CD4-positive, alpha-beta T cell treated with Interleukin-17A for 4 hours (primary cell): ENCODE results near the gene GGNBP2.
"Not testable (repeated sequence)": the region's sequence is repeated elsewhere in the genome, so short reads cannot be mapped to it uniquely, and the experiment has no call there.

Experiments used
- DNase-seq: peaks from one replicate; pipeline ENCODE4 v3.0.0-alpha.2; 2020; ENCODE audit warnings: mixed read lengths

Gene GGNBP2, protein sequence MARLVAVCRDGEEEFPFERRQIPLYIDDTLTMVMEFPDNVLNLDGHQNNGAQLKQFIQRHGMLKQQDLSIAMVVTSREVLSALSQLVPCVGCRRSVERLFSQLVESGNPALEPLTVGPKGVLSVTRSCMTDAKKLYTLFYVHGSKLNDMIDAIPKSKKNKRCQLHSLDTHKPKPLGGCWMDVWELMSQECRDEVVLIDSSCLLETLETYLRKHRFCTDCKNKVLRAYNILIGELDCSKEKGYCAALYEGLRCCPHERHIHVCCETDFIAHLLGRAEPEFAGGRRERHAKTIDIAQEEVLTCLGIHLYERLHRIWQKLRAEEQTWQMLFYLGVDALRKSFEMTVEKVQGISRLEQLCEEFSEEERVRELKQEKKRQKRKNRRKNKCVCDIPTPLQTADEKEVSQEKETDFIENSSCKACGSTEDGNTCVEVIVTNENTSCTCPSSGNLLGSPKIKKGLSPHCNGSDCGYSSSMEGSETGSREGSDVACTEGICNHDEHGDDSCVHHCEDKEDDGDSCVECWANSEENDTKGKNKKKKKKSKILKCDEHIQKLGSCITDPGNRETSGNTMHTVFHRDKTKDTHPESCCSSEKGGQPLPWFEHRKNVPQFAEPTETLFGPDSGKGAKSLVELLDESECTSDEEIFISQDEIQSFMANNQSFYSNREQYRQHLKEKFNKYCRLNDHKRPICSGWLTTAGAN

DNA sequence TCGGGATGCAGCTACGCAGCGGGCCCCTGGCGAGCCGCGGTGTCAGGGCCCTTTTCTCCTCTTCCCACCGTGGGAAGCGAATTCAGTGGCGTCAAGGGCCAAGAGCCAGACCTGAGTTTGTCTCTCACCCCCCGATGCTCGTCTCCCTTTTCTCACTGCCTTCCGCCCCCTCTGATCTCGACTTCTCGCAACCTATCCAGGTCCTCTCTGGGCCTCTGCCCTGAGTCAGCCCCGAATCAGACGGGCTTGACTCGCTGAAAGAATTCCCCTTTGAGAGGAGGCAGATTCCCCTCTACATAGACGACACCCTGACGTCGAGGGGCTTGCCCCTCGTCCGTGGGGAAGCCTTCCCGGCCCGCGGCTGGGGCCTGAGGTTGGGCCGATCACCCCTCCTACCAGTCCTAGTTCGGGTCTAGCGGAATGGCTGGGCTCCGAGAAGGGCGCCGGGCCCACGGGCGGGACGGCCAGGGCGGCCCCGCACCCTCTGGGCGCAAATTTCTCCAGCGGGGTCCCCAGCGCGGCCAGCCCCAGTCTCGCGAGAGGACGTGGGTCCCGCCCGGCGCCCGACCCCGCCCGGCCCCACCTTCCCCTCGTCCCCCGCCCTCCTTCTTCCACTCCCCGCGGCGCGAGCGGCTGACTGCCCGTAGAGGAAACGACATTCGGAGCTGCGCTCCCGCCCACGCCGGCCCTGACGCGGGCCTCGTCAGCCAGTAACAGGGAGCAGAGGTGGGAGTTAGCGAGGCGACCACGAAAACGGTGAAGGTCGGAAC is at the start of gene GGNBP2:
Gene GGNBP2 (plus strand): TSS at position 613 of the 770 bp plus-strand sequence. CDS start 806 bp downstream, outside the sequence.
- peak; percentile 94 for DNase-seq

DNA sequence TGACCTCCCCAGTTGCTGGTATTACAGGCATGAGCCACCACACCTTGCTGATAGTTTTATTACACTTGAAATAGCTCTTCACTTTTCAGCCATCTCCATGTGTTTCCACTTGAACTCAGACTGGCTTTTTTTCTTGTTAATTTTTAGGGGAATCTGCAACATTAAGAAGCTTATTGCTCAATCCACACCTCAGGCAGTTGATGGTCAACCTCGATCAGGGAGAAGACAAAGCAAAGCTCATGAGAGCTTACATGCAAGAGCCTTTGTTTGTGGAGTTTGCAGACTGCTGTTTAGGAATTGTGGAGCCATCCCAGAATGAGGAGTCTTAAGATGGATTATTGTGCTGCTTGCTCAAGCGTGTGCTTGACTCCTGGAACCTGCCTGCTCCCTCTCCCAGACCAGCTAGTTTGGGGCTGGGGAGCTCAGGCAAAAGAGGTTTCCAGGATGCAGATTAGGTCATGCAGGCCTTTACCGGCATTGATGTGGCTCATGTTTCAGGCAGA is 49.6 kb upstream of the GGNBP2 start:
- DNase-seq = no peak

DNA sequence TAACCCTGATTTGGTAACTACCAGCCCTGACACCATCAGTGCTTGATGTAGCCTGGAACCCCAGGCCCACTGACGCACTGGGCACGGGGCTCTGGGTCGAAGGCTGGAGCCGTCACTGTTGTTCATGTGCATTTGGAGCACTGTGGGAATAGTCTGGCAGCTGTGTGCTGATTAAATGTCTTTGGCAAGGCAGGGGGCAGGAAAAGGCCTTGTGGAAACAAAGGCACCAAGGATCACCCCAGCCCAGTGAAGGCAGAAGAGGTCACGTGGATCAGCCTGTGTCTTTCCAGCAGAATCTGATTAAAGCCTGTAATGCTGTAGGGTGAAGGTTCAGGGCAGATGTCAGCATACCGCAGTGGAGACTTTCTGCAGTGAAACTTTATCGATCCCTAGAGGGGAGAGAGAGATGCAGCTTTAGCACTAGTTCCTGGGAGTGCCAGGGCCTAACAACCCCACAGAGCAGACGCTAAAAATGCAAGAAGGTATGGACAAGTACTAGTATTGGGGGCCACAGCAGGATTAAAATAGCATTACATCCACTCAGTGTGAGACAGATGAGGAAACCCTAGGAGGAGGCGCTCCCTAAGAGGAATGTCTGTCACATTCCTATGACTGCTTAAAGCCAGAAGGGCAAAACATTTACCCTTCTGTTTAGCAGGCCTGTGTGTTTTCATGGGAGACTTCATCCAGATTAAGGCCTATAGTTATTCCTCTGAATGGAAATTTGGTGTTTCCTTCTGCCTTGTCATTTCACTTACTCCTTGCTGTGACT is 48.5 kb upstream of the GGNBP2 start:
- no peak for DNase-seq

DNA sequence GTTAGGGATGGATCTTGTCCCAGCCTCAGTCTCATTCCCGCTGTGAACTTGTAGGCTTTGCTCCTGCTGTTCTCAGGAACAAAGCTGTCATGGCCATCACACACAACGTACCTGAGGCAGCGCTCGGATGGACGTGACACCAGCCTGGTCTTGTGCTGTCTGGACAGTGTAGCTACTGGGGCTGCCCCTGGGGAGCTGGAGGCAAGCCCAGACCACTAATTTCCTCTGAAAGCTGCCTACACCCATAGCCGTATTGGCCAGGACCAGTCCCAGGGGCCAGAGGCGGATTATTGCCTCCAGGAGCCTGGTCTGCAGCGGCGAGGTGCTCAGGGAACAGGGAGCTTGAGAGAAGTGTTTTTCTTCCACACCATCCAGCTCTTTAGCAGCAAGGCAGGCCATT is 46.6 kb upstream of the GGNBP2 start:
- DNase-seq = no peak

DNA sequence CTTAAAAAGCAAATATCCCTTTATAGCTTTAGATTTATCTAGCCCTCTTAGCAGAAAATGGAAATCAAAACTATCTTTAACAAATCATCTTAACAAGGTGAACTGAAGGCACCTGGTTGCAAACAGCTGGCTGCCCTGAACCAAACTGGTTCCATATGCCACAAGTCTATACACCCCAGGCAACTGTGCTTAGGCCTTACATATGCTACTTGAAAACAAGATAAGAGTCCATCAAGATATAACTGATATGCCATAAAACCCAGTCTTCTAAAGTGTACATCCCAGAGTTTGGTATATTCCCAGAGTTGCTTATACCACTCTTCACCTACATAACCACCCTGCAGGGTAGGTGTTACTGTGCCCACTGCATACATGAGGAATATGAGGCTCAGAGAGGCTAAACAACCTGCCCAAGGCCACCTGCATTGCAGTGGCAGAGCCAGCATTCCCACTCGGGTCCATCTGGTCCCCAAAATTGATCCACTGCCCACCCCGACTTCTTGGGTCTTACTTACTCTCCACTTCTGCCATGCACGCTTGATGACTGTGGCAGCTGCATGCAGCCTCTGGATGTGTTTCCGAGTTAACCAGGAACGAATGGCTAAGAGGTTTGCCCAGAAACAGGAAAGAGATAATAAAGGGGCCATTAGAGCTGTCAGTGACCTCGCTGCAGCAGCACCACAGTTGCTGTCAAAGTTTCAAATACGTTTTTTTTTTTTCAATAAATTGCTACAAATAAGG is 46.0 kb upstream of the GGNBP2 start:
- no peak for DNase-seq

DNA sequence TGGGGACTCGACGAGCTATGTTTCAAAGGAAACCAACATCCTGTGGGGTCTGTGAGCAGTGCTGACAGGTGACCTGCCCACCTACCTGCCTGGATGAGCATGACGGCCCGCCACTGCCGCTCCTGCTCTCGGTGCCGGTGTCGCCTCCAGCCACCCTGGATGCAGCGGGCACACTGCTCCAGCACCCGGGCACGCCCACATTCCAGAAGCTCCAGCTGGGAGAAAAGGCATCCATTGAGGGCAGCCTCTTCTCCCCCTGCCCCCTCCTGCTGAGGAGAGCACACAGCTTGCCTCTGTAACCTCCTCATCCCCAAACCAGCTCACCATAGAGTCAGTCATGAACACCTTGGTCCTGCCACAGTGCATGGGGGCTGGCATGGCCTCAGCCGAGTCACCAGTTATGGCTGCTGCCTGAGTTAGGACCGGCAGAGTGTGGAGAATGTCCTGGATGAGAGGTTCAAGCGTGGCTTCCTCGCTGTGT is 43.9 kb upstream of the GGNBP2 start:
- no peak for DNase-seq

DNA sequence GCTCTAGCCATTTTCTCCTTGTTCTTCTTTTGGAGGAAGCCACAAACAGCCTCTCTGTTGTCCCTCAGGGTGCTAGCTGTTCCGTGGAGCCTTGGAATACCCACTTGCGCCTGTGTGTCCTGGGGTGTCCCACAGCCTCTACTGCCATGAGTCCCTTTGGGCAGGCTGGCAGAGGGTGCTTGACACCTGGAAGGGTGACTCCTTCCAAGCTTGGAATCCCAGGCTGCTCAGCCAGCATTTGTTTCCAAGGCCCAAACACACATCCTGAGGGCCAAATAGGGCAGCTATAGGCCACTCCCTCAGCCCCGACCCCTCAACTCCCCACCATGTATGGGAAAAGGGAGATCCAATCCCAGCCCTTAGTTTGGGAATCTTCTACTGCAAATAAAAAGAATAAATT is 43.4 kb upstream of the GGNBP2 start:
- DNase-seq = no peak

DNA sequence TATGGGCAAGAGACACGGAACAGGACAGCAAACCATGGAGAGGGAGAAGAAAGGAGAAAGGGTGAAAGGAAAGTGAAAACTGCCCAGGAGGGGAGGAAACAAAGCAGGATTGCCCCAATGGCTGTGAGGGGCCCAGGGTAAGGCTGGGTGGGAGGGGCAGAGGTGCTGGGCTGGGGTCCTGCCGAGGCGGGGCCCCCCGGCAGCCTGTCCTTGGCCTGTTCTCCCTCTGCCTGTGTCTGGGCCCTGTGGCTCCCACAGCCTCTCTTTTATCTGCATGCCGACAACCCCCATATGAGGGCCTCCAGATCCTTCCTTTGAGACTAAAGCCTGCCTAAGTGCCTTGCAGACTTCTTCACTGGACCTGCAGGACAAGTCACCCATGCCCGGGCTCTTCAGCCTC is 42.8 kb upstream of the GGNBP2 start:
- DNase-seq = no peak

DNA sequence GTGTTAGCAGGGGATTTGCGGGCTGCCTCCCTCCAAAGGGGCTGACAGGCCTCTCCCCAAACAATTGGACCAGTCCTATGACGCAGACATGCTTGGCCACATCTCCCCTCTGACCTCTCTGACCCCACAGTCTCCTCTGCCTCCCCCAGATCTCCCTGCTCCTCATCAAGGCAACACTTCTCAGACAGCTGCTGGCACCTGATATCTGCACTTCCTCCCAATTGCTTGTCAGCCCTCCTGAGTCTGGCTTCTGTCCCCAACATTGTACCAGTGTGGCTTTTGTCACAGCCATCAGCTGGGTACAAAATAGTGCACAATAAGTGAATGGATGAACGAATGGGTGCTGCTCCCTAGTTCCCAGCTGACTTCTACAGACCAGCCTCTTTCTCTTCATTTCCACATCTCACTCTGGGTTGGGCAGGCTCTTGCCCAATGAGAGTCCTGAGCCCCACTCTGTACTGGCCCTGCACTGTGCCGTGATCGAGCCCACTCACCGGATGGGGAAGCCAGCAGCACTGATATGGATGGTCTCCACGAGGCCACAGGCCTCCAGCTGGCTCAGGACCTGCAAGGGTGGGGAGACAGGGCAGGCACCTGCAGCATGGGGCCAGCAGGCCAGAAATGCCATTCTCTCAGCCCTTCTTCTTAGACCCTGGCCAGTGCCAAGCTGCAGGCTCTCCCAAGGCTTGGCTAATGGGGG is 41.1 kb upstream of the GGNBP2 start:
- no peak for DNase-seq

DNA sequence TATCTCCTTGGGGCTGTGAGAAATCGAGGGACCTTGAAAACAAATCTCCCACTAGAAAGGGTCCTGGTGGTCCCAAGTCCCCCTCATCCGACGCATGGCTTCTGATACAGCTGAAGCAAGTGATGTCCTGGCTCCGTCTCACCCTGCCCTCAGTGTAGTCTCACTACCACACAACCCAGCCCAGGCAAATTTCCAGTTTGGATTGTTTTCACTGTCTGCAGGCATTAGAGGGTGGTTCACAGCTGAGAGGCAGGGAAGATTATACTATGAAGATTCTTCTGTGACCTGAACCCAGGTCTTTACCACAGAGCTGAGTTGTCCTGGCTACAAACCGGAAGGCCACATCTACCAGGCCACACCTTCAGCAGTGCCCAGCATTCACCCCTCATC is 40.6 kb upstream of the GGNBP2 start:
- no peak for DNase-seq

DNA sequence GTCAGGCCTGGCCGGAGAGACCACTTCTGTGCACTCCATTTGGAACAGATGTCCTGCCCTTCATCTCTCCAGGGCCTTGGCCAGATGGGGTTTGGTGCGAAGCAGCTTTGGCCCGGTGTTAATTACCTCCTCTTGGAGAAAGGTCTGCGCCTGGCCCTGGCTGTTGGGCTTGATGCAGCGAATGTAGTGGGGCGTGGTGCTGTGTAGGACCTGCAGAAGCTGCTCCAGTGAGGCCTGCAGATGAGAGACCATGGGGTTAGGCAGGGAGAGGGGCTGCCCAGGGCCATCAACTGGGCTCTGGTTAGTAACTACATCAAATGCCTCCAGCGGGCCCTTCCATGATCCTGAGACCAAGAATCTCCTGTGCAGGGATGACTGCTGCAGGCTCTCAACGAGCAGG is 39.5 kb upstream of the GGNBP2 start:
- no peak for DNase-seq

DNA sequence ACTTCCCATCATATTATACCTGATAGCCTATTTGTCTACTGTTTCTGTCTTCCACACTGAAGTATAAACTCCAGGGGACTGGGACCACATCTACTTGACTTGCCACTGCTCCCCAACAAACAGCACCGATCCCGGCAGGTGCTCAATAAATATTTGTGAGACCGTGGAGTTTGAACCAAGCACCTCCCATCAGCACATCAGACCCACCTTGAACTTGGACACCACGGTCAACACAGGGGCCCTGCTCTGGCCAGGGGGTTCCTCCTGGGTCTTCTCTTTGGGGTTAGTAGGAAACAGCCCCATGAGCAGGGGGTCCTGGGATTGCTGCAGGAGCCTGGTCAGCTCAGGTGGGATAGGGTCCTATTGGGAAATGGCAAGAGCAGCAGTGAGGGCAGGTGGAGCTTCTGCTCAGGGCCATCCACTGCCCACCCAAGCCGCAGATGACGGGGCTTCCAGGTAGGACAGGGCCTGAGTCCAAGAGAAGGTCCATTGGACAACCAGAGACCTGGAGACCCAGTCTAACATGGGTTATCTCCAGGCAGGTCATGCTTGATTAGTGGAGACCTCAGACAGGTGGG is 38.4 kb upstream of the GGNBP2 start:
- no peak for DNase-seq

DNA sequence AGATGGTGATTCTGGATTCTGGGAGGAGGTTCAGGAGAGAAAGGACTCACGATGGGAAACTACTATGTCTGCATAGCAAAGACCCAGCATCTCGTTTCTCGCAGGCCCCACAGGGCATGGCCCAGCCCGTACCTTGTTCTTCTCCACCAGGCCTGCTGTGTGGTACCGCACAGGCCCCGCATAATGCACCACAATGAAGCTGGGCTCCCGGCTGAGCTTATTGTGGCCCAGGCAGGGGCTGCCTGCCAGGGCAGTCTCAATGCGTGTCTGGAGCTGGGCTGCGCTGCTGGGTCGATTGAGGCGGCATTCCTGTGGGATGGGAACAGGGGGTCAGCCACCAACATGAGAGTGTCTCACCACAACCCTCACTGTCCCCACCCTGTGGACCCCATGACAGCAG is 37.9 kb upstream of the GGNBP2 start:
- no peak for DNase-seq

DNA sequence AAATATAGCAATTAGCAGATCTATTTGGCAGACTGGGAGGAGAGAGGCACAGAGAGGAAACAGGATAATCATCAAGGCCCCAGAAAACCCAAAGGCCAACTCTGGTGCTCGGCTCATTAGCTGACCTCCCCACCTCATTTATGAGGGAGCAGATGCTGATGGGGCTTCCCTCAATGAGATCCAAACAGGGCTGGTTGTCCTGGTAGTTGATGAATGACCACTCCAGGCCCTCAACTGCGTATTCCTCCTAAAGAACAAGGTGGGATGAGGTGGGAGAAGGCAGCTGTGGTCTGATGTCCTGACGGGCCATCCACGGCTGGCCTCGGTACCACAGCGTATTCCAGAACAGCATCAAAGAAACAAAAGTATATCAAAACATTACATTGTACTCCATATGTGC is 37.5 kb upstream of the GGNBP2 start:
- no peak for DNase-seq

DNA sequence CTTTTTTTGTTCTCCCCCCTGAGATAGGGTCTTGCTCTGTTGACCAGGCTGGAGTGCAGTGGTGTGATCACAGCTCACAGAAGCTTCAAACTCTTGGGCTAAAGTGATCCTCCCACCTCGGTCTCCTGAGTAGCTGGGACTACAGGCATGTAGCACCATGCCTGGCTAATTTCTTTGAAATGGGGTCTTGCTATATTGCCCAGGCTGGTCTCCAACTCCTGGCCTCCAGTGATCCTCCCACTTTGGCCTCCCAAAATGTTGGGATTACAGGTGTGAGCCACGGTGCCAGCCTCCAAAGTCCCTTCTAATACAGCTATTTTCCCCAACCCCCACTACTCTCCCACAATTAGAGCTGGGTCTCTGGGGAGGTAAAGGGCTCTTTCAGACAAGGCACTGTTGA is 36.3 kb upstream of the GGNBP2 start:
- DNase-seq = not testable (repeated sequence)

DNA sequence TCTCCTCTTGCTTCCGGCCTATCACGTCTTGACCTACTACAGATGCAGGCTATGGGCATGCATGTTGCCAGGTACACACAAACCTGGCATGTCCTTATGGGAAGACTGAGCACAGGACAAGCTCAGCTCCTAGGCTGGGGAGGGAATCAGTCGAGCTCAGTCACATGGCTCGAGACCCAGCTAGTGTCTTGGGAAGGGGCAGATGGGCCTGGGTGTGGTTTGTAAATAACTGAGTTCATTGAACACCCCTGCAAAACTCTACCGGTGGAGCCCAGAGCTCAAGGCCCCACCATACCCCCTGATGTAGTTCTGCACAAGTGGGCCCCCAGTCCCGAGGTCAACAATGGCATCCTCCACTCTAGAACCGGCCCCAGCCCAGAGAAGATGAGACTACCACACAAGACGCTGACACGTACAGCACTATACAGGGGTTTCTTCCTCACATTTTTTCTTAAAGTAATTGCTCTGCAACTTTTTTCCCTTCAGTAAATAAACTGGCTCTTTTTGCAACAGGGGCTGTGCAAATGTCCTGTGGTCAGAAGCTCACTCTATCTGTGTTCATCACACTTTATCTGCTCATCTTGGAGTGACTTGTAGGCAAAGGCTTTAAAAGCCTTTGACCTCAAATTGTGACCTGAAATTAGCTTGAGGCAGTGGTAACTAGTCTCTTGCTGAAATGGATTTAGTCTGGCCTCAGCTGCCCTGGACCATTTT is 35.3 kb upstream of the GGNBP2 start:
- no peak for DNase-seq

DNA sequence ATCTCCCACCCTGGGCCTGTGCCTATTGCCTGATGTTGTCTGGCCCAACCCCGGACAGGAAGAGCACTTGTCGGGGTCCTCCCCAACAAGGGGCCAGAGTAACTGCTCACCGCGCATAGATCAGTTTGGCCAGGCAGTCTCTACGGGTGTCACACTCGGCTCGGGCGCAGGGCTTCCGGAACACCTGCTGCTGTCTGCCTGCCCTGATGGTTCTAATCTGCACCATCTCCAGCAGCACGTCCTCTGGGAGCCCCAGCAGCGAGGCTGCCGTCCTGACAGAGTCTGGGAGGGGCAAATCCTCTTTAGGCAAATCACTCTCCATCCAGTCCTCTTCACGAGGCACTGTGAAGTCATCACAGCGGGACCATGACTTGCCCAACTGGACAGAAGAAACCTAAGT is 34.1 kb upstream of the GGNBP2 start:
- DNase-seq = no peak

DNA sequence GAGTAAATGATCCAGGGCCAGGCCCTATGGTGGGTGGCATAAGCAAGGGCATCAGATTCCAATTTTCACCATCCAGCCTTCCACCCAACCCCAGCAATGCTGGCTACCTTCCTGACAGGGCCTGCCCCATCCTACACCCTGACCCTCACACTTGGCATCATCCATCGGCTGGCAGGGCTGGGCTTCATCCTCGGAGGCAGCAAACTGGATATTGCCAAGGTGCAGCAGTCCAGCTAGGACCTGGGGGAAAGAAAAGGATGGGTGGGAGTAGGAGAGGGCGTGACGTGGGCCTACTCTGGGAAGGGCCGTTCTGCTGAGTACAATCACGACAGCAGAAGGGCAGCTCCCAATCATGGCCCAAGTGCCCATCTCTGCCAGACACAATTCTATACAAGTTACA is 33.5 kb upstream of the GGNBP2 start:
- DNase-seq = no peak

DNA sequence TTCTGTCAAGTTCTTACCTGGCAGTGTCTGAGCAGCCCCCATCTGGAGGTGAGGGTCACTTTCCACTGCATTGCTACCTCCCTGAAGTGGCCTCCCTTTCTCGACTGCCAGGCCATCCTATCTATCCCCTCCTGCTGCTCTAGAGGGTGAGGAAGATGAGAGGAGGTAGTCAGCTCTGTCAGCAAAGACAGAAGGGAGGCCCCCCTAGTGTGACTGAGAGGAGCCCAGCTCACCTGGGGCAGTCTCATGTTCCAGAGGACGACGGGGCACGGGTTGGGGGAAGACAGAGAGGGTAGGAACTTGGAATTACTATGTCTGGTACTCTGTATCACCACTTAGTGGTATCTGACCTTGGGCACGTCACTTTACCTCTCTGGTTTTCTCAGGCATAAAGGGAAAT is 32.1 kb upstream of the GGNBP2 start:
- DNase-seq = no peak

DNA sequence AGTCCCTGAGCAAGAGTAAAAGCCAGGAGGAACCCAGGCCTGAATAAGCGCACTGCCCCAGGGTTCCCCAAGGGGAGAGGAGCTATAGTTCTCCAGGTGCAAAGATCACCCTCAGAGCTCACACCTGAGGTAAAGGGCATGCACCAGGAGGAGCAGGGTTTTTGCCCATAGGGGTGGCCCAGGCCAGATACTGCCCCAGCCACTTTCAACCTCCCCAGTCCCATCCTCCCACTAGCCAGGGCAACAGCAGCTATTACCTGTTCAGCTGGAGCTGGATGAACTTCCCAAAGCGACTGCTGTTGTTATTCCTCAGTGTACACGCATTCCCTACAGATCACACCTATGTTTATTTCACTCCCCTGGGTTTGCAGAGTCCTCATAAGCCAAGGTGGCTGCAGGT is 29.9 kb upstream of the GGNBP2 start:
- no peak for DNase-seq
